Gastroesophageal sphincter (tissue), 3 donors: Measurements from ENCODE around the gene ARSJ.

Source experiments
- CTCF ChIP-seq, 4 experiments: fragments of 200-600 bp in 2 of 4; fragments of 450-650 bp in 2 of 4; sonication (generic) in 1 of 4; IDR thresholded peaks; one replicate each; pipeline ENCODE4 v1.5.1; 2017 to 2019; ENCODE audit warnings: antibody characterized with exemption in 4 of 4, mild to moderate bottlenecking in 2 of 4, moderate library complexity in 2 of 4
- EP300 ChIP-seq: sonication (generic); formaldehyde crosslinking; IDR thresholded peaks from one replicate; pipeline ENCODE4 v1.6.1; 2017; ENCODE audit warnings: antibody characterized with exemption, mild to moderate bottlenecking
- POLR2A ChIP-seq, 2 donors: fragments of 450-650 bp; IDR thresholded peaks; one replicate each; pipeline ENCODE4 v1.6.1; 2017; ENCODE audit warnings: antibody characterized with exemption in 2 of 2, mild to moderate bottlenecking in 2 of 2, moderate library complexity in 1 of 2

- no peak for TF ChIP-seq POLR2A (IDR thresholded peaks at IDR 0.05)
- TF ChIP-seq CTCF (IDR thresholded peaks at IDR 0.05), result peak in 2 of 4 experiments; percentile 4
- TF ChIP-seq EP300, result no peak
These were observed 613 bp upstream of the ARSJ start for GRCh38 chr4:113979905-113980615.
